ENCODE measurements around the gene FARP1.

The FARP1 gene

GRCh38 chr13:98207416-98207815 is 64.5 kb downstream of the FARP1 start:
- TF ChIP-seq POLR2AphosphoS5 (IDR thresholded peaks at IDR 0.05; ENCODE audit: borderline replicate concordance, low read depth, low read length) = no peak
- no peak for TF ChIP-seq EZH2 (IDR thresholded peaks at IDR 0.05)
- TF ChIP-seq FOXP2 (optimal IDR thresholded peaks at IDR 0.05; ENCODE audit: control extremely low read depth, extremely low read length, insufficient read depth) = no peak
- H3K27ac ChIP-seq = no peak overlapping the region
- DNase-seq (ENCODE audit: low read depth, low spot score) = no peak
- no peak overlapping the region for H3K4me3 ChIP-seq
- no peaks in the 10 kb centered on the region; the same call in 1 of the 2 replicates for H3K36me3 ChIP-seq (ENCODE audit: insufficient read depth, low read length)
- H3K9ac ChIP-seq (ENCODE audit: insufficient read length) = no peak overlapping the region
- H3K9me3 ChIP-seq (ENCODE audit: low read depth, low read length) = 0 out of 2 replicates have a peak, but pooled peaks cover 5% of the 10 kb centered on the region

GRCh38 chr13:98208606-98209005 is 65.7 kb downstream of the FARP1 start:
- no peak overlapping the region for H3K9ac ChIP-seq (ENCODE audit: insufficient read length)
- no peak for DNase-seq (ENCODE audit: low read depth, low spot score)
- H3K4me3 ChIP-seq = no peak overlapping the region
- no peaks in the 10 kb centered on the region; the same call in 1 of the 2 replicates for H3K36me3 ChIP-seq (ENCODE audit: insufficient read depth, low read length)
- no peak for TF ChIP-seq POLR2AphosphoS5 (IDR thresholded peaks at IDR 0.05; ENCODE audit: borderline replicate concordance, low read depth, low read length)
- no peak overlapping the region for H3K27ac ChIP-seq
- 0 out of 2 replicates have a peak, but pooled peaks cover 5% of the 10 kb centered on the region for H3K9me3 ChIP-seq (ENCODE audit: low read depth, low read length)

GRCh38 chr13:98212763-98213162 is 69.9 kb downstream of the FARP1 start:
- no peak overlapping the region for H3K4me3 ChIP-seq
- no peak for DNase-seq (ENCODE audit: low read depth, low spot score)
- no peak for TF ChIP-seq EZH2 (IDR thresholded peaks at IDR 0.05)
- no peak for TF ChIP-seq FOXP2 (optimal IDR thresholded peaks at IDR 0.05; ENCODE audit: control extremely low read depth, extremely low read length, insufficient read depth)
- TF ChIP-seq POLR2AphosphoS5 (IDR thresholded peaks at IDR 0.05; ENCODE audit: borderline replicate concordance, low read depth, low read length) = no peak
- peak overlapping the region; percentile 49; the same call in 1 of the 2 replicates for H3K27ac ChIP-seq
- H3K36me3 ChIP-seq (ENCODE audit: insufficient read depth, low read length) = no peaks in the 10 kb centered on the region
- no peak overlapping the region for H3K9ac ChIP-seq (ENCODE audit: insufficient read length)
- no peaks in the 10 kb centered on the region for H3K9me3 ChIP-seq (ENCODE audit: low read depth, low read length)

GRCh38 chr13:98213354-98213753 is 70.5 kb downstream of the FARP1 start:
- Histone ChIP-seq H3K27ac (peak overlapping the region; percentile 79; the same call in 1 of the 2 replicates), H3K4me3 (no peak overlapping the region), H3K9ac (ENCODE audit: insufficient read length) (no peak overlapping the region), H3K9me3 (ENCODE audit: low read depth, low read length) (no peaks in the 10 kb centered on the region), H3K36me3 (ENCODE audit: insufficient read depth, low read length) (no peaks in the 10 kb centered on the region)
- TF ChIP-seq POLR2AphosphoS5 (IDR thresholded peaks at IDR 0.05; ENCODE audit: borderline replicate concordance, low read depth, low read length) (no peak), EZH2 (IDR thresholded peaks at IDR 0.05) (no peak), FOXP2 (optimal IDR thresholded peaks at IDR 0.05; ENCODE audit: control extremely low read depth, extremely low read length, insufficient read depth) (no peak)
- DNase-seq (ENCODE audit: low read depth, low spot score) = no peak

- peak overlapping the region; percentile 79 for H3K27ac ChIP-seq
- DNase-seq (ENCODE audit: low read depth, low spot score) = no peak
- no peaks in the 10 kb centered on the region for H3K9me3 ChIP-seq (ENCODE audit: low read depth, low read length)
- no peaks in the 10 kb centered on the region for H3K36me3 ChIP-seq (ENCODE audit: insufficient read depth, low read length)
- TF ChIP-seq EZH2 (IDR thresholded peaks at IDR 0.05) (no peak), FOXP2 (optimal IDR thresholded peaks at IDR 0.05; ENCODE audit: control extremely low read depth, extremely low read length, insufficient read depth) (no peak), POLR2AphosphoS5 (IDR thresholded peaks at IDR 0.05; ENCODE audit: borderline replicate concordance, low read depth, low read length) (no peak)
- H3K9ac ChIP-seq (ENCODE audit: insufficient read length) = peak overlapping the region; percentile 57
- H3K4me3 ChIP-seq = peak overlapping the region; percentile 68
Observed at GRCh38 chr13:98214008-98214643, 71.2 kb downstream of the FARP1 start.

GRCh38 chr13:98214707-98215106 is 71.8 kb downstream of the FARP1 start:
- Histone ChIP-seq H3K4me3 (peak overlapping the region; percentile 68), H3K36me3 (ENCODE audit: insufficient read depth, low read length) (no peaks in the 10 kb centered on the region), H3K27ac (peak overlapping the region; percentile 79), H3K9me3 (ENCODE audit: low read depth, low read length) (no peaks in the 10 kb centered on the region), H3K9ac (ENCODE audit: insufficient read length) (peak overlapping the region; percentile 57)
- TF ChIP-seq EZH2 (IDR thresholded peaks at IDR 0.05) (no peak), POLR2AphosphoS5 (IDR thresholded peaks at IDR 0.05; ENCODE audit: borderline replicate concordance, low read depth, low read length) (no peak), FOXP2 (optimal IDR thresholded peaks at IDR 0.05; ENCODE audit: control extremely low read depth, extremely low read length, insufficient read depth) (no peak)
- no peak for DNase-seq (ENCODE audit: low read depth, low spot score)

GRCh38 chr13:98215508-98215907 is 72.6 kb downstream of the FARP1 start:
- H3K36me3 ChIP-seq (ENCODE audit: insufficient read depth, low read length) = no peaks in the 10 kb centered on the region
- no peak overlapping the region for H3K4me3 ChIP-seq
- no peak overlapping the region for H3K9ac ChIP-seq (ENCODE audit: insufficient read length)
- TF ChIP-seq FOXP2 (optimal IDR thresholded peaks at IDR 0.05; ENCODE audit: control extremely low read depth, extremely low read length, insufficient read depth) (no peak), EZH2 (IDR thresholded peaks at IDR 0.05) (no peak), POLR2AphosphoS5 (IDR thresholded peaks at IDR 0.05; ENCODE audit: borderline replicate concordance, low read depth, low read length) (no peak)
- DNase-seq (ENCODE audit: low read depth, low spot score) = no peak
- H3K9me3 ChIP-seq (ENCODE audit: low read depth, low read length) = no peaks in the 10 kb centered on the region
- no peak overlapping the region for H3K27ac ChIP-seq

GRCh38 chr13:98216135-98216565 is 73.3 kb downstream of the FARP1 start:
- H3K9ac ChIP-seq (ENCODE audit: insufficient read length) = no peak overlapping the region
- no peak for DNase-seq (ENCODE audit: low read depth, low spot score)
- peak overlapping the region; percentile 41 for H3K4me3 ChIP-seq
- no peaks in the 10 kb centered on the region for H3K9me3 ChIP-seq (ENCODE audit: low read depth, low read length)
- H3K36me3 ChIP-seq (ENCODE audit: insufficient read depth, low read length) = peaks cover 2% of the 10 kb centered on the region; the same call in 1 of the 2 replicates
- H3K27ac ChIP-seq = peak overlapping the region; percentile 76
- no peak for TF ChIP-seq EZH2 (IDR thresholded peaks at IDR 0.05)
- 0 out of 2 replicates have a peak, but pooled peaks have one; percentile 18 for TF ChIP-seq POLR2AphosphoS5 (IDR thresholded peaks at IDR 0.05; ENCODE audit: borderline replicate concordance, low read depth, low read length)

All from SK-N-MC (cell line).